Measurements from ENCODE around the gene UMODL1.

The UMODL1 gene

GRCh38 chr21:42153046-42153686 lies 82.0 kb downstream of the UMODL1 start:
- DNase-seq (ENCODE audit: low read depth), result no peak

DNA sequence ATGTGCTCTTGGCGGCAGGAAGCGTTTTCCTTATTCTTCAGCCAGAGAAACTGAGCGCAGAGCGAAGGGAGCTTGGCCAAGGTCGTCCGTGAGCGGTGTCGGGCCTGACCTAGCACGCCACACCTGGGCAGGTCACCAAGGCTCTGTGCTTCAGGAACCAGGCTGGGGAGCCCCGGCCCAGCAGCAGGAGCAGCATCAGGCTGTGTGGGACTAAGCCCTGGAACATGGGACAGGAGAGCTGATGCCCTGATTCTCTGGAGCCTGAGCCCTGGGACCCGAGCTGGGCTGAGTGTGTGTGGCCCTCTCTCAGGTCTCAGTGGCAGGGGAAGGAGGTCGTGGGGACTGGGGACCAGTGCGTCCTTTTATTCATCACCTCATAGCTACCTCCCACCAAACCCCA lies 82.6 kb downstream of the UMODL1 start:
- no peak for DNase-seq (ENCODE audit: low read depth)

GRCh38 chr21:42154237-42155044 lies 83.3 kb downstream of the UMODL1 start:
- DNase-seq (ENCODE audit: low read depth), result no peak

DNA sequence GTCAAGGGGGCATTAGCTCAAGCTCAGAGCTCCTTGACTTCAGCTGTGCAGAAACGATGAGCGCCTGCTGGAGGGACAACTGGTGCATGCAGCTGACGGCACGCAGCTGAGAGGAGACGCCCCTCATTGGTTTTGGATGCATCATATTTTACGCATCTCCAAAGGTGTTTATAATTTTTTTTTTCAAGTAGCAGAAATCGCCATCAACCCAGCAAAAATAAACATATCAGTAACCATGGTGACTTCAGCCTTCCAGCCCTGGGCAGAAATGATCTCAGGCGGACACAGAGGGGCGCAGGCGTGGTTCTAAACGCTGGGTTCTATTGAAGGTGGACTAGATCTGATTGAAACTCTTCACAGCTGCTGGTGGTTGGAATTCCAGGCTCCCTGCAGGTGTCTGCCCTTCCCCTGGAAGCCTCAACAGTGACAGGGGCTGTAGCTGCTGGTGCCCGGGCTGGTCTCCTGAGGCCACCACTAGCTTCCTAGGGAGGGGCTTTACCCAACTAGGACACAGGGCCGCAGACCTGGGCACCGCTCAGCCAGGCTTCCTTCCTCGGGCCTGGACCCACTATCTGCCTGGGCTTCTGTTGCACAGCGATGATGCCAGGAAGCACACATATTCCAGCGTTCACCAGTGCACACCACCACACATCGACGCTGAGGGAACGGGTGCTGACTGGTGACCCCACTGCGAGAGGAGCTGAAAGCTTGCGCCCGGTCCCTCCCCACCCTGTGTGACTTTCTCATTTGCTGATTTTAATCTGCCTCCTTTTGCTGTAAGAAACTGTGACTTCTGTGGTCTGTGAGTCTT lies 84.1 kb downstream of the UMODL1 start:
- no peak for DNase-seq (ENCODE audit: low read depth)

DNA sequence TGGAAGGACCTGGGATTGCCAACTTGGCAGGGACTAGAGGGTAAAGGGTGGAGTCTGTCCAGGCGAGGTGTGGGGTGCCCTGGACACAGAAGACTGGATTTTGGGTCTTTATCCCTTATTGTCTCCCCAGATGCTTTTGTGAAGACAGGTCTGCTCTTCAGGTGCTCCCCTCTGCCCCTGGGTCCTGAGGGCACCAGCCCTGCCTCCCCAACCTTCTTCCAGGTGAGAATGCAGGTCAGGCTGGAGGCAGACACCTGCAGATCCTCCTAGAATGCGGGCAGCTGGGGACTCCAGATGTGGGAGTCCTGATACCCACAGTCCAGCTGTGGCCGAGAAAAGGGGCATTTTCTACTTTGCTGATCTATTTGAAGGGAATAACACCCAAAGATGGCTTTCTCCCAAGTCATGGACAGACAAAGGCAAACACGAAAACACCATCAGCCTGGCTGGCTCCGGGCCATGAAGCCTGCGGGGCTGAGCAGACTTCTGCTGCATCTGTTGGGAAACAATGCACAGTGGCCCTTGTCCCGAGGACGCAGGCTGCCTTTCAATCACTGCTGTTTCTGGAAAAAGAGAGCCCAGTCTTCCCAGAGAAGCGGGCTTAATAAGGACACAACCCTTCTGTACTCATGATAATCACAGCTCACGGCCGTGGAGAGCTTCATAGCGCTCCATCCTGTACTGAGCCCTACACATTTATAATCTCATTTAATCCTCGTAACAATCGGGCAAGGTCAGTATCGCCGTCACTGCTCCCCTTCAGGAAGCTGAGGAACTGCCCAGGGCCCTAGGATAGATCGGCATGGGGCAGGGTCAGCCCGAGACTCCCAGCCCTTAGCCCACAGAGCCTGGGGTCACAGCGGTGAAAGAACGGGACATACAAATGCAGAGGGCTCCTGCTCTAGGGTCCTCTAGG lies 85.8 kb downstream of the UMODL1 start:
- DNase-seq (ENCODE audit: low read depth), result no peak

GRCh38 chr21:42157606-42158310 lies 86.6 kb downstream of the UMODL1 start:
- DNase-seq (ENCODE audit: low read depth), result no peak

GRCh38 chr21:42158846-42159245 lies 87.7 kb downstream of the UMODL1 start:
- DNase-seq (ENCODE audit: low read depth), result no peak

DNA sequence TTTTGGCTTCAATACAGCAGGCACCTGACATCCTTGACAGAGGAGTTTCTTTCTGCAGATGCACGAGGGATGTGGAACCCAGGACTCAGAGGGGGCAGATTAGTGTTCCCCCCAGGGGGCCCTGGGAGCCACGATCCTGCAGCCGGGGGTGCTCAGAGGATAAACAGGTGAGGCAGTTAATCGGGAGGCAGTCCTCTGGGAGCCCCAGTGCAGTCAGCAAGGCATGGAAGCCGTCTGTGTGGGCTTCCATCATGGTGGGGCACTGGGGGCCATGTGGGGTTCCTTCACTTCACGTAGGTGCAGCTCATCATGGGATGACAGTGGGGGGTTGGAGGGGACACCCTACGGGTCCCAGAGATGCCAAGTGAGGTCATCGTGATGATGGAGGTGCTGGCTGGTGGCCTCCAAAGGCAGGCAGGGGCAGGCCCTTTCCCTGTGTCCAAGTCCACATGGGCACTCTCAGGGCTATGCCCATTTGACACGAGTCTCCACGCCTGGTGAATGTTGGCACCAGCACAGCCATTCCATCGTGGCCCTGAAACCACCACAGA lies 88.5 kb downstream of the UMODL1 start:
- DNase-seq (ENCODE audit: low read depth), result no peak

DNA sequence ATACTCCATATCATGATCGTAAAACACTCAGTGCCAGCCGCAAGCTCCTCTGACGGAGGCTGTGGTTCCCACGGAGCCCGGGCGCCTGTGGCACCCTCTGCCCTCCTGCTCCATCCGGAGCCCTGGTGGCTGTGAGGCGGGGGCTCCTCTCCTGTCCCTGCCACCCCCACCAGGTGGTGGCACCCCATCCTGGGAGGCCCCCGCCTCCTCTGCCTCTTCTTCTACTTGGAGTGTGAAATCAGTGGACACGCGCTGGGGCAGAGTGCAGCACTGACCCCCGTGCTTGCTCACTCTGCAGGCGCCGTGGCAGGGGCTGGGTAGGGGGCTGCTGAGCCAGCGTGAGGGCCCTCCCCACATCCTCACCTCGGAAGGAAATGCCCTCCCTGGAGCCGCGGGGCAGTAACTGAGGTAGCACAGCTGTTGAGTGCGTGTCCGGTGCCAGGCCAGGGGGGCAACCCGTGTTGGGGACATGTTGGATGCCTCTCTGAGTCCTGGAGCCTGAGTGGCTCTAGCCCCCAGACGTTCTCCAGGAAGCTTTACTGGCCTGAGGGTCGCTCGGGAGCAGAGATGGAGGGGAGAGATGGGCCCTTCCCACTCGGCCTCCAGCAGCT lies 89.1 kb downstream of the UMODL1 start:
- no peak for DNase-seq (ENCODE audit: low read depth)

DNA sequence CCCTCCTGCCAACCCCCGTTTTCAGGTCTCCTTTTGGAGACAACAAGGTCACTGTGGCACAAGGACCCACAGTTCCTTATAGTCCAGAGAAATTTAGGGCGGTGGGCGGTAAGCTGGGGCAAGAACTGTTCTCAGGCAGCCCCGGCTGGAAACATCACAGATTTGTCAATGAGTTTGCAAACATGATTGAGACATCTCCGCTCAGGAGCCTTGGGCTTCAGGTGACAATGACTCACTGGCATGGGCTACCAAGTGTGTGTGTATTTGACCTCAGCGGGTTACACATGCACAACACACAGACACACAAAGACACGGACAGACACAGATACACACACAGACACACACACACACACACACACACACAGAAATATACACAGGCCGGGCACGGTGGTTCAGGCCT lies 89.6 kb downstream of the UMODL1 start:
- no peak for DNase-seq (ENCODE audit: low read depth)

- DNase-seq (ENCODE audit: low read depth), result no peak
Observed at GRCh38 chr21:42161401-42161955, 90.4 kb downstream of the UMODL1 start.

- no peak for DNase-seq (ENCODE audit: low read depth)
Observed at GRCh38 chr21:42161956-42162681, 91.0 kb downstream of the UMODL1 start.

- DNase-seq (ENCODE audit: low read depth), result no peak
Observed at GRCh38 chr21:42162831-42163510, 91.9 kb downstream of the UMODL1 start.

GRCh38 chr21:42163511-42163863 lies 92.4 kb downstream of the UMODL1 start:
- DNase-seq (ENCODE audit: low read depth), result no peak

- no peak for DNase-seq (ENCODE audit: low read depth)
Observed at GRCh38 chr21:42164064-42164789, 93.1 kb downstream of the UMODL1 start.

DNA sequence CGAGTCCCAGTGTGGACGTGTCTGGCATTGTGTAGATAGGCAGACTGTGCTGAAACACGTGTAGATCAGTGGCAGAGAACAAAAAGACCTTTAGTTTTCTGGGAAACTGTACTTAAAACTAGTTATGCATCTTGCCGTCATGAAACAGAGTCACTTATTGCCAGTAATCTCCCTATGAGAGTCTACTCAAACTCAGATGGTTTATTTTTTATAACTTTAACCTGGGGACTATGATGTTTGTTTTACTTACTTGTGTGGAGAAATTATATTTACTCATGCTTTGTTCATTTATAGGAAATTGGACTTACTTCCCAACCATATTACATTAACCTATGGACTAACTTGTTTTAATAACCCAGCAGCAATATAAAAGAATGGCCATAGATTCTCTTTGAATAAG lies 93.7 kb downstream of the UMODL1 start:
- no peak for DNase-seq (ENCODE audit: low read depth)

GRCh38 chr21:42165901-42166300 lies 94.8 kb downstream of the UMODL1 start:
- no peak for DNase-seq (ENCODE audit: low read depth)

GRCh38 chr21:42169758-42170157 lies 98.6 kb downstream of the UMODL1 start:
- DNase-seq (ENCODE audit: low read depth), result no peak

All from stromal cell of bone marrow (primary cell).